HL-60/S4 (cell line): ENCODE results near the gene TPR.

Experiments used
- in situ Hi-C: fragments of 300-500 bp; cut with MboI; formaldehyde crosslinking; loops from 2 replicates; pipeline ENCODE4 v1.14.3; 2022; ENCODE audit warnings: low sequenced_read_pairs

Gene TPR

GRCh38 chr1:186292875-186293274 lies 82.2 kb downstream of the TPR start:
- in situ Hi-C loops: no loop called here

GRCh38 chr1:186291271-186291670 lies 83.8 kb downstream of the TPR start:
- in situ Hi-C loops: no loop called here

GRCh38 chr1:186289943-186290545 lies 85.0 kb downstream of the TPR start:
- in situ Hi-C loops: no loop called here

GRCh38 chr1:186286615-186287315 lies 88.3 kb downstream of the TPR start:
- in situ Hi-C loops: no loop called here

GRCh38 chr1:186283374-186283773 lies 91.7 kb downstream of the TPR start:
- in situ Hi-C loops: no loop called here

GRCh38 chr1:186282466-186282865 lies 92.6 kb downstream of the TPR start:
- in situ Hi-C loops: no loop called here

- in situ Hi-C loops: no loop called here
Observed at GRCh38 chr1:186275822-186276221, 99.2 kb downstream of the TPR start.

- in situ Hi-C loops: no loop called here
Observed at GRCh38 chr1:186272486-186272885, 102.6 kb downstream of the TPR start.

GRCh38 chr1:186271032-186271431 lies 104.0 kb downstream of the TPR start:
- in situ Hi-C loops: no loop called here
